A549 treated with ZK216348 at 1 μM for 4 hours (cell line): Measurements from ENCODE around the gene PODXL. TPM values are rescaled to one million over a fixed set of nuclear protein-coding genes. Genes with fewer than 3 reads are reported as not detected.

Source experiments
- total RNA-seq: library from RNA; stranded (reverse); fragments of 200-300 nt; extraction: Qiagen RNA extraction; gene quantifications from 5 replicates; pipeline ENCODE4 v1.2.3, GENCODE V29; 2022; ENCODE audit warnings: low read depth

PODXL gene
- 31.3 to 59.3 TPM (median 41.8 TPM) in 5 replicates for total RNA-seq

DNA sequence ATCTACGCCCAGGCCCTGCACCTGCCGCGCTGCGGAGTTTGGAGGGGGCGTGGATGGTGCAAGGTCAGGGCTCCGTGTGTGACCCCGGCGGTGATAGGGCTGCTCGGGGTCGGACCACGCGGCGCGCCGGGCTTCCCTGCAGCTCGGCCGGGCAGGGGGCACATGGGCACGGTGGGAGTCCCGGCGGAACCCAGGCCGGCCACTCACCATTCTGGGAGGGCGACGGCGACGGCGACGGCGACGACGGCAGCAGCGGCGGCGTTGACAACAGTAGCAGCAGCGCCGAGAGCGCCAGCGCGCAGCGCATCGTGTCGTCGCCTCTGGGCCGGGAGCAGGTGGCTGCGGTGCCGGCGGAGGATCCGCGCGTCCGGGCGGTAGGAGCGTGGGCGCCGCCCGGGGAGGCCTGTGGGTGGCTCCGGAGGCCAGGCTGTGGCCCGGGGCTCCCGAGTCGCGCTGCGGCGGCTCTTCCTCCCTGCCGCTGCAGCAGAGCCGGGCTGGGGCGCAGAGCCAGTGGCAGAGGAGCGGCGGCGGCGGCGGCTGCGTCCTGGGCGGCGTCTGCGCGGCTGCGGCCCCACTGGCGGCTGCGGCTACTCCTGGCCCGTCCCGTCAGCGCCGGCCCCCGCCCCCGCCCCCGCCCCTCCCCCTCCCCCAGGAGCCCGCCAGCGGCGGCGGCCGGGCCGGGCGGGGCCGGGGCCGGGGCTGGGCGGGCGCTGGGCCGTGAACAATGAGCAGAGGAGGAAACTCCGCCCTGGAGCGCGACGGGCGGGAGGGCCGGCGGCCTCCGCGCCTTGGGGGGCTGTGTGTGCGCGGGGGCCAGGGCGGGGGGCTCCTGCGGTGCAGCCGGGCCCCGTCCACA is at the start of gene PODXL:
Gene PODXL (minus strand): TSS at position 576 of the 856 bp plus-strand sequence. CDS start 269 bp downstream, at position 307.

Other genes starting within 250 kb of the PODXL start
- gene MKLN1, start 228.8 kb downstream of the PODXL start, total RNA-seq = 25.9 to 41.0 TPM (median 31.2 TPM) in 5 replicates